ENCODE results near the gene CNTNAP2.
"Not testable (repeated sequence)": the region's sequence is repeated elsewhere in the genome, so short reads cannot be mapped to it uniquely, and the experiment has no call there.

The CNTNAP2 gene

GRCh38 chr7:148056406-148056805 lies 1939.8 kb downstream of the CNTNAP2 start:
- CTCF ChIA-PET: interaction anchor here (1.0 kb wide), 1 partner anchor 86 kb away, joined by 3 read pairs; no protein-coding TSS in a partner anchor
- POLR2A ChIA-PET: no interaction called here
- DNase-seq (ENCODE audit: extremely low spot score): no peak
- TF ChIP-seq CTBP1 (IDR thresholded peaks at IDR 0.05; ENCODE audit: borderline replicate concordance) (no peak), FOXA1 (IDR thresholded peaks at IDR 0.05) (no peak), TARDBP (IDR thresholded peaks at IDR 0.05) (no peak), ARNT (IDR thresholded peaks at IDR 0.05) (no peak), FOXM1 (IDR thresholded peaks at IDR 0.05; ENCODE audit: borderline replicate concordance) (no peak)

- ChIA-PET CTCF (no interaction called here), POLR2A (no interaction called here)
- TF ChIP-seq ZNF384 (IDR thresholded peaks at IDR 0.05) (no peak), SUZ12 (IDR thresholded peaks at IDR 0.05) (no peak), PKNOX1 (IDR thresholded peaks at IDR 0.05) (no peak), L3MBTL2 (conservative IDR thresholded peaks at IDR 0.05) (no peak), BHLHE40 (IDR thresholded peaks at IDR 0.05; ENCODE audit: borderline replicate concordance) (no peak), FOXA1 (IDR thresholded peaks at IDR 0.05) (no peak), LEF1 (IDR thresholded peaks at IDR 0.05; ENCODE audit: borderline replicate concordance) (no peak), SP1 (IDR thresholded peaks at IDR 0.05) (no peak), NFRKB (IDR thresholded peaks at IDR 0.05) (no peak), FOXM1 (IDR thresholded peaks at IDR 0.05; ENCODE audit: borderline replicate concordance) (no peak), CTBP1 (IDR thresholded peaks at IDR 0.05; ENCODE audit: borderline replicate concordance) (no peak), HDGF (IDR thresholded peaks at IDR 0.05; ENCODE audit: borderline replicate concordance) (no peak), FOXK2 (IDR thresholded peaks at IDR 0.05) (no peak), ELF4 (IDR thresholded peaks at IDR 0.05) (no peak), ARNT (IDR thresholded peaks at IDR 0.05) (no peak), TARDBP (IDR thresholded peaks at IDR 0.05) (no peak)
- no peak for DNase-seq (ENCODE audit: extremely low spot score)
Observed at GRCh38 chr7:148058092-148058491, 1941.5 kb downstream of the CNTNAP2 start.

GRCh38 chr7:148058753-148059152 lies 1942.2 kb downstream of the CNTNAP2 start:
- DNase-seq (ENCODE audit: extremely low spot score): no peak
- TF ChIP-seq LEF1 (IDR thresholded peaks at IDR 0.05; ENCODE audit: borderline replicate concordance) (no peak), FOXM1 (IDR thresholded peaks at IDR 0.05; ENCODE audit: borderline replicate concordance) (no peak), PKNOX1 (IDR thresholded peaks at IDR 0.05) (no peak), CTBP1 (IDR thresholded peaks at IDR 0.05; ENCODE audit: borderline replicate concordance) (no peak), ARNT (IDR thresholded peaks at IDR 0.05) (no peak), BHLHE40 (IDR thresholded peaks at IDR 0.05; ENCODE audit: borderline replicate concordance) (no peak), NFRKB (IDR thresholded peaks at IDR 0.05) (no peak), FOXK2 (IDR thresholded peaks at IDR 0.05) (no peak), SP1 (IDR thresholded peaks at IDR 0.05) (no peak), FOXA1 (IDR thresholded peaks at IDR 0.05) (no peak), TARDBP (IDR thresholded peaks at IDR 0.05) (no peak), HDGF (IDR thresholded peaks at IDR 0.05; ENCODE audit: borderline replicate concordance) (no peak), ZNF384 (IDR thresholded peaks at IDR 0.05) (no peak), SUZ12 (IDR thresholded peaks at IDR 0.05) (no peak), L3MBTL2 (conservative IDR thresholded peaks at IDR 0.05) (no peak), ELF4 (IDR thresholded peaks at IDR 0.05) (no peak)
- CTCF ChIA-PET: no interaction called here
- POLR2A ChIA-PET: no interaction called here

- DNase-seq (ENCODE audit: extremely low spot score): no peak
- TF ChIP-seq L3MBTL2 (conservative IDR thresholded peaks at IDR 0.05): no peak
- TF ChIP-seq ARNT (IDR thresholded peaks at IDR 0.05): no peak
- TF ChIP-seq ZNF384 (IDR thresholded peaks at IDR 0.05): no peak
- no peak for TF ChIP-seq SP1 (IDR thresholded peaks at IDR 0.05)
- TF ChIP-seq SUZ12 (IDR thresholded peaks at IDR 0.05): no peak
- TF ChIP-seq ELF4 (IDR thresholded peaks at IDR 0.05): no peak
- no peak for TF ChIP-seq NFRKB (IDR thresholded peaks at IDR 0.05)
- TF ChIP-seq FOXM1 (IDR thresholded peaks at IDR 0.05; ENCODE audit: borderline replicate concordance): no peak
- TF ChIP-seq LEF1 (IDR thresholded peaks at IDR 0.05; ENCODE audit: borderline replicate concordance): no peak
- no peak for TF ChIP-seq CTBP1 (IDR thresholded peaks at IDR 0.05; ENCODE audit: borderline replicate concordance)
- TF ChIP-seq TARDBP (IDR thresholded peaks at IDR 0.05): no peak
- no peak for TF ChIP-seq PKNOX1 (IDR thresholded peaks at IDR 0.05)
- TF ChIP-seq FOXA1 (IDR thresholded peaks at IDR 0.05): no peak
- TF ChIP-seq BHLHE40 (IDR thresholded peaks at IDR 0.05; ENCODE audit: borderline replicate concordance): no peak
- no peak for TF ChIP-seq FOXK2 (IDR thresholded peaks at IDR 0.05)
- TF ChIP-seq HDGF (IDR thresholded peaks at IDR 0.05; ENCODE audit: borderline replicate concordance): no peak
- ChIA-PET POLR2A (no interaction called here), CTCF (no interaction called here)
Observed at GRCh38 chr7:148060724-148061123, 1944.1 kb downstream of the CNTNAP2 start.

- CTCF ChIA-PET; DNase-seq (ENCODE audit: extremely low spot score); POLR2A ChIA-PET: not testable (repeated sequence)
Observed at GRCh38 chr7:148078111-148078510, 1961.5 kb downstream of the CNTNAP2 start.

- TF ChIP-seq TARDBP (IDR thresholded peaks at IDR 0.05): no peak
- TF ChIP-seq PKNOX1 (IDR thresholded peaks at IDR 0.05): no peak
- no peak for TF ChIP-seq ARNT (IDR thresholded peaks at IDR 0.05)
- TF ChIP-seq CTBP1 (IDR thresholded peaks at IDR 0.05; ENCODE audit: borderline replicate concordance): no peak
- TF ChIP-seq ZNF384 (IDR thresholded peaks at IDR 0.05): no peak
- TF ChIP-seq FOXM1 (IDR thresholded peaks at IDR 0.05; ENCODE audit: borderline replicate concordance): no peak
- TF ChIP-seq FOXK2 (IDR thresholded peaks at IDR 0.05): no peak
- CTCF ChIA-PET: interaction anchor here (1.1 kb wide), 1 partner anchor 163 kb away, joined by 3 read pairs; no protein-coding TSS in a partner anchor
- POLR2A ChIA-PET: no interaction called here
- DNase-seq (ENCODE audit: extremely low spot score): no peak
Observed at GRCh38 chr7:148079206-148080080, 1962.8 kb downstream of the CNTNAP2 start.
